Fibroblast of lung (primary cell): Measurements from ENCODE around the gene SIGLEC5. TPM values are rescaled to one million over a fixed set of nuclear protein-coding genes. Genes with fewer than 3 reads are reported as not detected.

Experiments
- DNase-seq, 2 donors: peaks; one replicate each; pipeline versions ENCODE4 v3.0.0 to v3.0.0-alpha.2; 2010; ENCODE audit warnings: low read depth in 2 of 2
- H2AFZ ChIP-seq: 2 replicates; pipeline ENCODE4 v1.5.1; 2012; ENCODE audit warnings: low read length, control low read depth, inconsistent platforms
- H3K27ac ChIP-seq: 2 replicates; pipeline ENCODE4 v1.5.1; 2011; ENCODE audit warnings: low read length, control low read depth; ENCODE audit not compliant: insufficient read depth
- H3K27me3 ChIP-seq: 2 replicates; pipeline ENCODE4 v1.5.1; 2011; ENCODE audit warnings: mild to moderate bottlenecking, low read length; ENCODE audit not compliant: control insufficient read depth, insufficient read depth
- H3K36me3 ChIP-seq: 2 replicates; pipeline ENCODE4 v1.5.1; 2011; ENCODE audit warnings: low read length; ENCODE audit not compliant: control insufficient read depth, insufficient read depth
- H3K4me1 ChIP-seq: 2 replicates; pipeline ENCODE4 v1.5.1; 2011; ENCODE audit warnings: low read length; ENCODE audit not compliant: control insufficient read depth, insufficient read depth; ENCODE audit errors: extremely low read depth
- H3K4me2 ChIP-seq: 2 replicates; pipeline ENCODE4 v1.5.1; 2011; ENCODE audit warnings: low read length, control low read depth; ENCODE audit not compliant: insufficient read depth; ENCODE audit errors: extremely low read depth
- H3K4me3 ChIP-seq, 4 experiments: fragments of 200-600 bp in 1 of 4; sonication (generic) in 1 of 4; replicated peaks in 1 of 4; 2 replicates each; pipeline ENCODE4 v1.5.1; 2011 to 2016; ENCODE audit warnings: low read length in 4 of 4, low read depth in 3 of 4, mild to moderate bottlenecking in 3 of 4, control low read depth in 2 of 4, inconsistent platforms in 1 of 4, mixed read lengths in 1 of 4; ENCODE audit not compliant: insufficient read depth in 1 of 4; ENCODE audit errors: control extremely low read depth in 1 of 4
- H3K79me2 ChIP-seq: 2 replicates; pipeline ENCODE4 v1.5.1; 2012; ENCODE audit warnings: mild to moderate bottlenecking, low read length, inconsistent platforms; ENCODE audit not compliant: control insufficient read depth, insufficient read depth
- H3K9ac ChIP-seq: 2 replicates; pipeline ENCODE4 v1.5.1; 2011; ENCODE audit warnings: mild to moderate bottlenecking, low read length, control low read depth; ENCODE audit not compliant: insufficient read depth
- H3K9me3 ChIP-seq: 2 replicates; pipeline ENCODE4 v1.5.1; 2012; ENCODE audit warnings: low read depth, low read length; ENCODE audit not compliant: control insufficient read depth, insufficient read depth
- H4K20me1 ChIP-seq: 2 replicates; pipeline ENCODE4 v1.5.1; 2011; ENCODE audit warnings: low read length; ENCODE audit not compliant: control insufficient read depth, insufficient read depth; ENCODE audit errors: extremely low read depth
- EZH2 ChIP-seq: IDR thresholded peaks from 2 replicates; pipeline ENCODE4 v1.5.1; 2012; ENCODE audit warnings: low read length, control low read depth, mild to moderate bottlenecking; ENCODE audit errors: missing control alignments
- polyA plus RNA-seq, 2 donors: library from polyadenylated mRNA; depleted of rRNA in 1 of 2; stranded (reverse) in 1 of 2; unstranded in 1 of 2; fragments of >200 nt; gene quantifications; 2 replicates each; pipeline ENCODE4 v1.2.1, GENCODE V29; 2011 to 2012; ENCODE audit warnings: missing spikeins in 1 of 2
- total RNA-seq: library from RNA; depleted of rRNA; stranded (reverse); fragments of >200 nt; gene quantifications from 2 replicates; pipeline ENCODE4 v1.2.1, GENCODE V29; 2014
- TF ChIP-seq, protein P1 (sequence below), 2 donors: IDR thresholded peaks in 1 of 2; conservative IDR thresholded peaks in 1 of 2; 1 replicate in 1 of 2; 2 replicates in 1 of 2; pipeline ENCODE4 v1.5.1; 2011 to 2012; ENCODE audit warnings: low read length in 2 of 2, control low read depth in 1 of 2, inconsistent platforms in 1 of 2, low read depth in 1 of 2, mild to moderate bottlenecking in 1 of 2

SIGLEC5 gene
- total and polyA plus RNA-seq, 2 donors (not counting 1 experiment from before 2014, with no cell fraction given) = not detected

DNA sequence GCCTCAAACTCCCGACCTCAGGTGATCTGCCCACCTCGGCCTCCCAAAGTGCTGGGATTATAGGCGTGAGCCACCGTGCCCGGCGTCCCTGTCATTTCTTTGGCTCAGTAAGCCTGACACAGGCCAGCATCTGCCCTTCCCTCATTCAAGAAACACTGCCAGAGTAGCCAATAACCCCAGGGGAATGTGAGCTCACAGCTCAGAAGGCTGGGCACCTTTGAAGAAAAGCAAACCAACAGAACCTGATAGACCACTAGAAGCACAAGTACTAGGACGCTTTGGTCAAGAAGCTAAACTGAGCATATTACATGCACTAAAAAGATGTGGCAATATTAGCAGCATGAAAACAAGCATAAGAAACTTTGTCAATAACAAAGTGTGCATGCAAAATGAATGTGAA lies 14.2 kb downstream of the SIGLEC5 start:
- no peaks in the 10 kb centered on the region for H3K27me3 ChIP-seq
- H3K4me2 ChIP-seq = no peak overlapping the region
- no peaks in the 10 kb centered on the region for H3K4me1 ChIP-seq
- TF ChIP-seq EZH2 = no peak
- TF ChIP-seq, protein P1, sequence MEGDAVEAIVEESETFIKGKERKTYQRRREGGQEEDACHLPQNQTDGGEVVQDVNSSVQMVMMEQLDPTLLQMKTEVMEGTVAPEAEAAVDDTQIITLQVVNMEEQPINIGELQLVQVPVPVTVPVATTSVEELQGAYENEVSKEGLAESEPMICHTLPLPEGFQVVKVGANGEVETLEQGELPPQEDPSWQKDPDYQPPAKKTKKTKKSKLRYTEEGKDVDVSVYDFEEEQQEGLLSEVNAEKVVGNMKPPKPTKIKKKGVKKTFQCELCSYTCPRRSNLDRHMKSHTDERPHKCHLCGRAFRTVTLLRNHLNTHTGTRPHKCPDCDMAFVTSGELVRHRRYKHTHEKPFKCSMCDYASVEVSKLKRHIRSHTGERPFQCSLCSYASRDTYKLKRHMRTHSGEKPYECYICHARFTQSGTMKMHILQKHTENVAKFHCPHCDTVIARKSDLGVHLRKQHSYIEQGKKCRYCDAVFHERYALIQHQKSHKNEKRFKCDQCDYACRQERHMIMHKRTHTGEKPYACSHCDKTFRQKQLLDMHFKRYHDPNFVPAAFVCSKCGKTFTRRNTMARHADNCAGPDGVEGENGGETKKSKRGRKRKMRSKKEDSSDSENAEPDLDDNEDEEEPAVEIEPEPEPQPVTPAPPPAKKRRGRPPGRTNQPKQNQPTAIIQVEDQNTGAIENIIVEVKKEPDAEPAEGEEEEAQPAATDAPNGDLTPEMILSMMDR (conservative IDR thresholded peaks at IDR 0.05 in 1 of 2, IDR thresholded peaks at IDR 0.05 in 1 of 2; ENCODE audit: low read depth in 1 of 2, low read length in 2 of 2) = no peak
- H2AFZ ChIP-seq = no peak overlapping the region
- H3K9me3 ChIP-seq = no peaks in the 10 kb centered on the region
- no peaks in the 10 kb centered on the region for H3K36me3 ChIP-seq
- H3K9ac ChIP-seq = no peak overlapping the region
- H3K79me2 ChIP-seq = no peaks in the 10 kb centered on the region
- no peaks in the 10 kb centered on the region for H4K20me1 ChIP-seq
- no peak overlapping the region for H3K27ac ChIP-seq
- no peak overlapping the region for H3K4me3 ChIP-seq
- no peak for DNase-seq

DNA sequence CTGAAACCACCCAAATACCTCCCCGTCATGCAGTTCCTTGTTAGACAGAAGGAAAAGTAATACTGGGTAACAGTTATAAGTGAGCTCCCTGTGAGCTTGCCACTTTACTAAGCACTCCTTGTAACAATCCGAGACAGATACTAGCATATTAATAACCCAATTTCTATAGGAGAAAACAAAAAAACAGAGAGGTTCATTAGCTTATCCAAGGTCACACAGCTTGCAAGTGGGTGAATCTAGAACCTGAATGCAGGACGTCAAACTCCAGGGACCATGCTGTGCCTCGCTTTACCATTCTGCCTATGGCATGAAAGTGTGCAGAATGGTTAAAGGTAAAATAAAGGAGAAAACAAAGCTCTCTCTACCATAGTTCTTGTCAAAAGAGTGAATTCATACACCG lies 15.4 kb downstream of the SIGLEC5 start:
- Histone ChIP-seq H3K27ac (no peak overlapping the region), H3K9ac (no peak overlapping the region)
- no peak for TF ChIP-seq EZH2
- TF ChIP-seq, protein P1 (conservative IDR thresholded peaks at IDR 0.05 in 1 of 2, IDR thresholded peaks at IDR 0.05 in 1 of 2; ENCODE audit: low read depth in 1 of 2, low read length in 2 of 2) = no peak

DNA sequence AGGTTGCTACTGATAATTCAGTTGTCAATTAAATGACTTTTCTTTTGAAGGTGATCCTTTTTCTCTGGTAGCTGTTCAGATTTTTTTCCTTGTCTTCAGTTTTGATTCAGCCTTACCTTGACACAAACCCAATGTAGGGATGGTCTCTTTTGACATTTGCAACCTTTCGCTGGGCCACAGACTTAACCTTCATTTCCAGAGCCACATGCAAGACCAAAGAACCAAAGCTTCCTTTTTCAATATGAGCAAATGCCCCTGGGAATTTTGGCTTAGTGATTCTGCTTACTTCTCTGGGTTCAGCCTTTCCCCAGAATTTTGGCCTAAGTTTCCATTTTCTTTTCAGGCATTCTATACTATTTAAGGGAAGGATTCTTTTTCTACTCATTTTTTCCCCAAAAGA lies 19.6 kb downstream of the SIGLEC5 start:
- no peak overlapping the region for H2AFZ ChIP-seq
- no peaks in the 10 kb centered on the region for H4K20me1 ChIP-seq
- no peak for DNase-seq
- no peaks in the 10 kb centered on the region for H3K4me1 ChIP-seq
- TF ChIP-seq EZH2 = no peak
- TF ChIP-seq, protein P1 (conservative IDR thresholded peaks at IDR 0.05 in 1 of 2, IDR thresholded peaks at IDR 0.05 in 1 of 2; ENCODE audit: low read depth in 1 of 2, low read length in 2 of 2) = no peak
- H3K4me3 ChIP-seq = no peak overlapping the region
- H3K9ac ChIP-seq = no peak overlapping the region
- H3K27me3 ChIP-seq = no peaks in the 10 kb centered on the region
- no peaks in the 10 kb centered on the region for H3K36me3 ChIP-seq
- H3K79me2 ChIP-seq = no peaks in the 10 kb centered on the region
- no peak overlapping the region for H3K27ac ChIP-seq
- no peaks in the 10 kb centered on the region for H3K9me3 ChIP-seq
- no peak overlapping the region for H3K4me2 ChIP-seq

More for the DNA sequence above, 15.4 kb downstream of the SIGLEC5 start:
- no peak overlapping the region for H3K4me2 ChIP-seq
- H3K79me2 ChIP-seq = no peaks in the 10 kb centered on the region
- no peak overlapping the region for H3K4me3 ChIP-seq
- no peak overlapping the region for H2AFZ ChIP-seq
- no peaks in the 10 kb centered on the region for H3K9me3 ChIP-seq
- no peaks in the 10 kb centered on the region for H4K20me1 ChIP-seq
- no peak for DNase-seq
- H3K4me1 ChIP-seq = no peaks in the 10 kb centered on the region
- no peaks in the 10 kb centered on the region for H3K36me3 ChIP-seq
- H3K27me3 ChIP-seq = no peaks in the 10 kb centered on the region
